ENCODE measurements around the gene GLTPD2. TPM values are rescaled to one million over a fixed set of nuclear protein-coding genes. Genes with fewer than 3 reads are reported as not detected.

The GLTPD2 gene
- total RNA-seq, 1 experiment from 2014 or later: not detected

GRCh38 chr17:4751932-4752331, 36.8 kb upstream of the GLTPD2 start:
- Histone ChIP-seq H3K23ac (ENCODE audit: insufficient read length, low read depth, low read length) (no peak overlapping the region), H2BK20ac (ENCODE audit: low read depth, low read length, poor library complexity, severe bottlenecking) (no peak overlapping the region), H3T11ph (ENCODE audit: low read length) (no peak overlapping the region), H3K27me3 (ENCODE audit: insufficient read depth, low read length) (no peaks in the 10 kb centered on the region; the same call in 1 of the 2 replicates), H2BK5ac (ENCODE audit: insufficient read length, low read length) (no peak overlapping the region), H3K56ac (ENCODE audit: insufficient read length, low read depth, low read length) (no peak overlapping the region), H2BK15ac (ENCODE audit: low read depth, low read length) (no peak overlapping the region), H4K20me1 (ENCODE audit: control insufficient read depth, insufficient read depth, insufficient read length) (no peaks in the 10 kb centered on the region), H3K9me3 (ENCODE audit: control insufficient read depth, low read depth, low read length) (no peaks in the 10 kb centered on the region), H2BK120ac (ENCODE audit: low read depth, low read length, poor library complexity, severe bottlenecking) (no peak overlapping the region), H3K23me2 (ENCODE audit: insufficient read length, low read depth, low read length, poor library complexity, severe bottlenecking) (no peaks in the 10 kb centered on the region), H2BK12ac (ENCODE audit: insufficient read length, low read depth, low read length) (no peak overlapping the region), H3K79me2 (ENCODE audit: insufficient read depth, low read length) (no peaks in the 10 kb centered on the region), H4K5ac (ENCODE audit: insufficient read length, low read depth, low read length) (no peak overlapping the region), H3K27ac (ENCODE audit: insufficient read length, low read depth, low read length) (no peak overlapping the region), H3K4ac (ENCODE audit: low read depth, low read length) (no peak overlapping the region), H3K14ac (ENCODE audit: insufficient read depth, low read length) (no peak overlapping the region), H3K79me1 (ENCODE audit: insufficient read depth, low read depth, low read length, poor library complexity, severe bottlenecking) (no peaks in the 10 kb centered on the region), H2AFZ (ENCODE audit: low read length) (no peak overlapping the region), H3K18ac (ENCODE audit: insufficient read length, low read depth, low read length) (no peak overlapping the region), H4K8ac (replicated peaks; ENCODE audit: insufficient read length, low read depth, low read length) (no peak overlapping the region), H3K4me2 (ENCODE audit: insufficient read depth, insufficient read length, low read length) (no peak overlapping the region), H2AK5ac (ENCODE audit: insufficient read length, low read length) (no peak overlapping the region), H4K91ac (ENCODE audit: insufficient read length, low read depth, low read length) (no peak overlapping the region), H3K9ac (ENCODE audit: extremely low read depth, insufficient read length, low read length) (no peak overlapping the region), H3K4me1 (ENCODE audit: insufficient read depth, low read length) (no peaks in the 10 kb centered on the region)
- no peak overlapping the region for H3K4me3 Mint-ChIP-seq
- no peak overlapping the region; a peak in 1 of 7 replicates for H3K27ac Mint-ChIP-seq
- H3K36me3 Mint-ChIP-seq (ENCODE audit: insufficient read depth in 1 of 3, low read depth in 3 of 3): no peaks in the 10 kb centered on the region
- no CpG with 5 or more reads among the region's 5 CpGs for WGBS (ENCODE audit: extremely low coverage, insufficient read length, low lambda C conversion rate)
- H3K4me1 Mint-ChIP-seq: peaks cover 6% of the 10 kb centered on the region in 2 experiments; a peak in 2 of 4 replicates
- TF ChIP-seq CTCF (conservative IDR thresholded peaks at IDR 0.05): no peak
- no peaks in the 10 kb centered on the region for H3K9me3 Mint-ChIP-seq
- peaks cover 55% of the 10 kb centered on the region for H3K27me3 Mint-ChIP-seq (ENCODE audit: low read depth)
- no peak for DNase-seq
